HEK293 (cell line): ENCODE measurements around the gene CMBL.

ENCODE experiments used
- CTCF ChIA-PET: fragments of 350-600 bp; formaldehyde crosslinking; extraction: SDS; loops from one replicate; lab custom pipeline; 2021; ENCODE audit warnings: antibody characterized with exemption; lab: Yijun Ruan, JAX
- POLR2A ChIA-PET: fragments of 300-600 bp; formaldehyde crosslinking; extraction: SDS; loops from one replicate; lab custom pipeline; 2020; ENCODE audit warnings: antibody characterized with exemption, inconsistent platforms; lab: Yijun Ruan, JAX
- H3K27ac ChIP-seq: fragments of 200-500 bp; sonication (Bioruptor generic); 2 replicates; pipeline ENCODE4 v1.5.1; 2014; ENCODE audit warnings: low read depth, low read length, control low read depth, inconsistent platforms; ENCODE audit errors: extremely low read depth
- H3K36me3 ChIP-seq, 2 experiments: fragments of 200-500 bp in 1 of 2; sonication (Bioruptor generic) in 1 of 2; 1 replicate in 1 of 2; 2 replicates in 1 of 2; pipeline ENCODE4 v1.5.1; 2014 to 2017; ENCODE audit warnings: inconsistent platforms in 2 of 2, low read length in 2 of 2; ENCODE audit not compliant: control insufficient read depth in 2 of 2, insufficient read depth in 1 of 2
- H3K4me1 ChIP-seq: fragments of 200-500 bp; sonication (Bioruptor generic); 2 replicates; pipeline ENCODE4 v1.5.1; 2014; ENCODE audit warnings: mild to moderate bottlenecking, low read length, inconsistent platforms; ENCODE audit not compliant: control insufficient read depth, insufficient read depth
- H3K4me3 ChIP-seq: 2 replicates; pipeline ENCODE4 v1.5.1; 2011; ENCODE audit warnings: low read depth, mild to moderate bottlenecking, control low read depth, low read length, moderate library complexity
- H3K9me3 ChIP-seq: fragments of 200-500 bp; sonication (Bioruptor generic); 2 replicates; pipeline ENCODE4 v1.5.1; 2014; ENCODE audit warnings: low read depth, low read length, inconsistent platforms; ENCODE audit not compliant: control insufficient read depth, insufficient read depth
- BCL11B ChIP-seq: fragments of 450-650 bp; formaldehyde crosslinking; IDR thresholded peaks from 2 replicates; pipeline ENCODE4 v1.5.1; 2016; ENCODE audit warnings: low read depth, missing biosample characterization, missing genetic modification characterization
- EGR2 ChIP-seq: fragments of 450-650 bp; formaldehyde crosslinking; IDR thresholded peaks from 2 replicates; pipeline ENCODE4 v1.5.1; 2016; ENCODE audit warnings: low read depth, missing biosample characterization, missing genetic modification characterization
- PATZ1 ChIP-seq: fragments of 450-650 bp; formaldehyde crosslinking; IDR thresholded peaks from 2 replicates; pipeline ENCODE4 v1.5.1; 2016; ENCODE audit warnings: missing biosample characterization, missing genetic modification characterization
- ZBTB44 ChIP-seq: fragments of 450-650 bp; IDR thresholded peaks from 2 replicates; pipeline ENCODE4 v1.5.1; 2018; ENCODE audit warnings: missing biosample characterization, mild to moderate bottlenecking, missing genetic modification characterization
- ZNF223 ChIP-seq: fragments of 450-650 bp; formaldehyde crosslinking; IDR thresholded peaks from 2 replicates; pipeline ENCODE4 v1.5.1; 2016; ENCODE audit warnings: missing biosample characterization, missing genetic modification characterization
- ZNF350 ChIP-seq: fragments of 450-650 bp; formaldehyde crosslinking; IDR thresholded peaks from 2 replicates; pipeline ENCODE4 v1.5.0; 2017; ENCODE audit warnings: missing biosample characterization, mild to moderate bottlenecking, missing genetic modification characterization
- ZNF362 ChIP-seq: fragments of 450-650 bp; formaldehyde crosslinking; IDR thresholded peaks from 2 replicates; pipeline ENCODE4 v1.5.1; 2016; ENCODE audit warnings: missing biosample characterization, missing genetic modification characterization
- ZNF433 ChIP-seq: fragments of 450-650 bp; formaldehyde crosslinking; IDR thresholded peaks from 2 replicates; pipeline ENCODE4 v1.5.1; 2016; ENCODE audit warnings: missing biosample characterization, missing genetic modification characterization, low read depth
- ZNF514 ChIP-seq: fragments of 450-650 bp; formaldehyde crosslinking; IDR thresholded peaks from 2 replicates; pipeline ENCODE4 v1.5.1; 2016; ENCODE audit warnings: missing biosample characterization, missing genetic modification characterization
- ZNF555 ChIP-seq: fragments of 450-650 bp; formaldehyde crosslinking; conservative IDR thresholded peaks from 2 replicates; pipeline ENCODE4 v1.5.1; 2017; ENCODE audit warnings: missing biosample characterization, mild to moderate bottlenecking, missing genetic modification characterization, inconsistent platforms
- ZNF561 ChIP-seq: fragments of 450-650 bp; IDR thresholded peaks from 2 replicates; pipeline ENCODE4 v1.5.1; 2018; ENCODE audit warnings: missing biosample characterization, missing genetic modification characterization, borderline replicate concordance
- ZNF571 ChIP-seq: fragments of 450-650 bp; formaldehyde crosslinking; IDR thresholded peaks from 2 replicates; pipeline ENCODE4 v1.5.0; 2017; ENCODE audit warnings: missing biosample characterization, missing genetic modification characterization
- ZNF585B ChIP-seq: fragments of 450-650 bp; formaldehyde crosslinking; IDR thresholded peaks from 2 replicates; pipeline ENCODE4 v1.5.1; 2016; ENCODE audit warnings: missing biosample characterization, missing genetic modification characterization
- ZNF621 ChIP-seq: fragments of 450-650 bp; formaldehyde crosslinking; IDR thresholded peaks from 2 replicates; pipeline ENCODE4 v1.5.1; 2017; ENCODE audit warnings: missing biosample characterization, missing genetic modification characterization
- ZNF626 ChIP-seq: fragments of 450-650 bp; sonication (Bioruptor Pico); formaldehyde crosslinking; IDR thresholded peaks from 2 replicates; pipeline ENCODE4 v1.5.1; 2018; ENCODE audit warnings: missing biosample characterization, missing genetic modification characterization, inconsistent platforms
- ZNF639 ChIP-seq: fragments of 450-650 bp; formaldehyde crosslinking; IDR thresholded peaks from 2 replicates; pipeline ENCODE4 v1.5.1; 2016; ENCODE audit warnings: missing biosample characterization, missing genetic modification characterization
- ZNF701 ChIP-seq: fragments of 450-650 bp; formaldehyde crosslinking; IDR thresholded peaks from 2 replicates; pipeline ENCODE4 v1.5.1; 2016; ENCODE audit warnings: missing biosample characterization, missing genetic modification characterization
- ZNF785 ChIP-seq: fragments of 450-650 bp; formaldehyde crosslinking; IDR thresholded peaks from 2 replicates; pipeline ENCODE4 v1.5.1; 2016; ENCODE audit warnings: missing biosample characterization, missing genetic modification characterization
- ZNF830 ChIP-seq: fragments of 450-650 bp; IDR thresholded peaks from 2 replicates; pipeline ENCODE4 v1.5.0; 2018; ENCODE audit warnings: missing biosample characterization, missing genetic modification characterization, low read depth, mild to moderate bottlenecking, moderate library complexity
- ZSCAN18 ChIP-seq: fragments of 450-650 bp; formaldehyde crosslinking; IDR thresholded peaks from 2 replicates; pipeline ENCODE4 v1.5.1; 2016; ENCODE audit warnings: missing biosample characterization, missing genetic modification characterization

CMBL gene

GRCh38 chr5:10229306-10230048, 78.2 kb downstream of the CMBL start (continued):
- TF ChIP-seq ZNF362 (tag by site-specific recombination), result no peak

GRCh38 chr5:10228288-10228687, 79.4 kb downstream of the CMBL start:
- Histone ChIP-seq H3K4me3 (no peak overlapping the region), H3K4me1 (no peaks in the 10 kb centered on the region), H3K9me3 (no peaks in the 10 kb centered on the region), H3K27ac (no peak overlapping the region), H3K36me3 (peaks cover 0 to 12% of the 10 kb centered on the region in 2 experiments; a peak in 1 of 3 replicates)
- TF ChIP-seq ZNF514 (tag by site-specific recombination) (no peak), ZNF639 (tag by site-specific recombination) (no peak), ZNF621 (no peak), ZNF785 (no peak), ZNF555 (tag by site-specific recombination) (no peak), ZNF433 (tag by site-specific recombination) (no peak), ZNF701 (no peak), PATZ1 (tag by site-specific recombination) (no peak), ZNF571 (tag by site-specific recombination) (no peak), ZNF350 (tag by site-specific recombination) (no peak), ZNF830 (no peak), ZNF585B (tag by site-specific recombination) (no peak), ZNF626 (no peak), ZSCAN18 (no peak), ZNF223 (tag by site-specific recombination) (no peak), ZBTB44 (tag by site-specific recombination) (no peak), BCL11B (no peak), ZNF561 (tag by site-specific recombination) (no peak), EGR2 (tag by site-specific recombination) (no peak)
- ChIA-PET POLR2A (no interaction called here), CTCF (no interaction called here)
